CD4-positive, CD25-positive, alpha-beta regulatory T cell (primary cell): ENCODE data around the gene WNT9A. TPM values are rescaled to one million over a fixed set of nuclear protein-coding genes. Genes with fewer than 3 reads are reported as not detected.

Experiments
- ATAC-seq, 2 donors: fragments of 150-1000 bp; cut with Tn5 transposase; one replicate each; pipeline ENCODE4 v1.10.0; 2021; ENCODE audit warnings: low read depth in 2 of 2, moderate number of reproducible peaks in 2 of 2, moderate library complexity in 1 of 2
- DNase-seq, 3 donors: peaks; one replicate each; pipeline versions ENCODE4 v3.0.0 to v3.0.0-alpha.2; 2012 to 2022; ENCODE audit warnings: mixed read lengths in 1 of 3
- H3K27ac ChIP-seq: one replicate; pipeline ENCODE4 v1.7.0; 2013; ENCODE audit warnings: mild to moderate bottlenecking, low read length; ENCODE audit not compliant: insufficient read depth, poor library complexity, severe bottlenecking
- H3K27me3 ChIP-seq: one replicate; pipeline ENCODE4 v1.7.0; 2013; ENCODE audit warnings: low read length; ENCODE audit not compliant: control insufficient read depth, insufficient read depth
- H3K36me3 ChIP-seq: one replicate; pipeline ENCODE4 v1.7.0; 2013; ENCODE audit warnings: mild to moderate bottlenecking, low read length, moderate library complexity; ENCODE audit not compliant: control insufficient read depth, insufficient read depth
- H3K4me1 ChIP-seq: 2 replicates; pipeline ENCODE4 v1.7.0; 2013; ENCODE audit warnings: mild to moderate bottlenecking, low read length; ENCODE audit not compliant: insufficient read depth, control insufficient read depth, poor library complexity, severe bottlenecking
- H3K4me3 ChIP-seq: one replicate; pipeline ENCODE4 v1.7.0; 2013; ENCODE audit warnings: low read depth, mild to moderate bottlenecking, low read length, moderate library complexity
- H3K9me3 ChIP-seq, 2 experiments: 1 replicate in 1 of 2; 2 replicates in 1 of 2; pipeline ENCODE4 v1.7.0; 2013; ENCODE audit warnings: low read length in 2 of 2, mild to moderate bottlenecking in 1 of 2, moderate library complexity in 1 of 2; ENCODE audit not compliant: control insufficient read depth in 2 of 2
- H3K27ac Mint-ChIP-seq, 3 donors: one replicate each; pipeline ENCODE4 v1.8.0; 2020 to 2022; ENCODE audit warnings: mild to moderate bottlenecking in 3 of 3, mixed read lengths in 3 of 3, moderate library complexity in 2 of 3
- H3K27me3 Mint-ChIP-seq: one replicate; pipeline ENCODE4 v1.8.0; 2022; ENCODE audit warnings: mild to moderate bottlenecking, mixed read lengths
- H3K36me3 Mint-ChIP-seq: one replicate; pipeline ENCODE4 v1.8.0; 2020; ENCODE audit warnings: mixed read lengths
- H3K4me1 Mint-ChIP-seq, 4 donors: one replicate each; pipeline ENCODE4 v1.8.0; 2020 to 2022; ENCODE audit warnings: mixed read lengths in 4 of 4, mild to moderate bottlenecking in 1 of 4
- H3K4me3 Mint-ChIP-seq, 4 donors: one replicate each; pipeline ENCODE4 v1.8.0; 2020 to 2022; ENCODE audit warnings: mild to moderate bottlenecking in 4 of 4, mixed read lengths in 4 of 4, moderate library complexity in 3 of 4
- H3K9me3 Mint-ChIP-seq, 7 donors: one replicate each; pipeline ENCODE4 v1.8.0; 2020 to 2022; ENCODE audit warnings: mixed read lengths in 7 of 7, mild to moderate bottlenecking in 3 of 7, moderate library complexity in 2 of 7
- polyA plus RNA-seq, 4 donors: library from polyadenylated mRNA; unstranded; fragments of 300-500 nt; fragmentation: Illumina TruSeq; gene quantifications; one replicate each; pipeline ENCODE4 v1.2.3, GENCODE V29; 2021
- total RNA-seq: library from RNA; stranded (reverse); gene quantifications from one replicate; pipeline ENCODE4 v1.2.3, GENCODE V29; 2022

Gene WNT9A
- total and polyA plus RNA-seq, 5 donors from 2014 or later: 0.20 TPM; not detected in 4

DNA sequence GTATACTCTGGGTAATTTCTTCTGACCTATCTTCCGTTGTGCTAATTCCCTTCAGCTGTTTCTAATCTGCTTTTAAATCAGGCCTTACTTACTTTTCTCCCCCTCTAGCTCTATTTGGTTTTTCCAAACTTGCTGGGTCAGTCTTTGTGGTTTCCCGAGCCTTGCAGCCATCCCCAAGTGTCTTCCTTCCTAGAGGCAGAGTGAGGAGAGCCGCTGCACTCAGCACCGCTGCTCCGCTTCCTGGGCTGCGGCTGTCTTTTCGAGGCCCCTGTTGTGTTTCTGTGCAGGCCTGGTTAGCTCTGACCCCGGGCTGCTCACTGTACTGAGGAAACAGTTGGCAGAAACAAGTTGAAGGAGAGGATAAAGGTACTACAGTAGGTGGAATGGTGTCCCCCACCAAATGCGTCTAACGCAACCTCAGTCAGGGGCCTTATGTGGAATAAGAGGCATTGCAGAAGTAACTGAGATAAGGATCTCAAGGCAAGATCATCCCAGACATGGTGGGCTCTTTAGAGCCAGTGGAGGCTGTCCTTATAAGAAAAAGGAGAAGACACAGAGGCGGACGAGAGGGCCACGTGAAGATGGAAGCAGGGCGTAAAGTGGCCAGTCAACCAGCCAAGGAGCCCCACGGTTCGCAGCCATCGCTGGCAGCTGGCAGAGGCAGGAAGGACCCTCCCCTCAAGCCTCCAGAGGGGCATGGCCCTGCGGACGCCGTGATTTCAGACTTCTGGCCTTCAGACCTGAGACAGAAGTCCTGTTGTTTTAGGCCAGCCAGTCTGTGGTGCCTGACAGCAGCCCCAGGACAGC is 10.5 kb downstream of the WNT9A start:
- no peak overlapping the region for H3K4me3 Mint-ChIP-seq
- H3K4me3 ChIP-seq: no peak overlapping the region
- no peaks in the 10 kb centered on the region for H3K4me1 ChIP-seq
- no peaks in the 10 kb centered on the region for H3K36me3 Mint-ChIP-seq
- no peak overlapping the region for H3K27ac ChIP-seq
- ATAC-seq (no peak), DNase-seq (no peak)
- H3K27me3 ChIP-seq: no peaks in the 10 kb centered on the region
- H3K9me3 Mint-ChIP-seq: peaks cover 0 to 2% (median 0%) of the 10 kb centered on the region in 7 donors
- peaks cover 4% of the 10 kb centered on the region for H3K27me3 Mint-ChIP-seq
- H3K9me3 ChIP-seq: no peaks in the 10 kb centered on the region
- no peaks in the 10 kb centered on the region for H3K36me3 ChIP-seq
- H3K4me1 Mint-ChIP-seq: peaks cover 5 to 9% (median 8%) of the 10 kb centered on the region in 4 donors
- H3K27ac Mint-ChIP-seq: peak overlapping the region in 1 of 3 donors; percentile 75

DNA sequence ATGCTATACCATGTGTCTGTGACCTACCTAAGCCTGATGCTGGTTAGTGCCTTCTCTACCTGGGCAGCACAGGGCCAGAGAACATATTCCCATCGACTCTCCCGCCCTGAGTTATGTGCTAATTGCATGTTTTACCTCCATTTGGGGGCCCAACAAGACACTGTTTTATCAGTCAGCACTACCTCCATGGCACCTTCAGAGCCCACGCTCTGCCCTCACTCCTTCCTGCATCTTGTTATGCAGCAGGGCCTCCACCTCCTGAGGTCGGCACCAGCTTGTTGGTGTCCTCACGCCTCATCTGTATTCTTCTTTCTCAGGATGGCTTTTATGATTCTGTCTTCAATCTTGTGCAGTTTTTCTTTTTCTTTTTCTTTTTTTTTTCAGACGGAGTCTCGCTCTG is 11.9 kb downstream of the WNT9A start:
- no peak overlapping the region for H3K27ac Mint-ChIP-seq
- peaks cover 4% of the 10 kb centered on the region for H3K27me3 Mint-ChIP-seq
- Histone ChIP-seq H3K27ac (no peak overlapping the region), H3K4me1 (no peaks in the 10 kb centered on the region), H3K36me3 (no peaks in the 10 kb centered on the region), H3K4me3 (no peak overlapping the region), H3K9me3 (no peaks in the 10 kb centered on the region), H3K27me3 (no peaks in the 10 kb centered on the region)
- H3K9me3 Mint-ChIP-seq: peaks cover 0 to 2% (median 0%) of the 10 kb centered on the region in 7 donors
- no peak overlapping the region for H3K4me3 Mint-ChIP-seq
- no peaks in the 10 kb centered on the region for H3K36me3 Mint-ChIP-seq
- no peak for DNase-seq
- H3K4me1 Mint-ChIP-seq: peaks cover 8 to 12% (median 10%) of the 10 kb centered on the region in 4 donors
- ATAC-seq: no peak

DNA sequence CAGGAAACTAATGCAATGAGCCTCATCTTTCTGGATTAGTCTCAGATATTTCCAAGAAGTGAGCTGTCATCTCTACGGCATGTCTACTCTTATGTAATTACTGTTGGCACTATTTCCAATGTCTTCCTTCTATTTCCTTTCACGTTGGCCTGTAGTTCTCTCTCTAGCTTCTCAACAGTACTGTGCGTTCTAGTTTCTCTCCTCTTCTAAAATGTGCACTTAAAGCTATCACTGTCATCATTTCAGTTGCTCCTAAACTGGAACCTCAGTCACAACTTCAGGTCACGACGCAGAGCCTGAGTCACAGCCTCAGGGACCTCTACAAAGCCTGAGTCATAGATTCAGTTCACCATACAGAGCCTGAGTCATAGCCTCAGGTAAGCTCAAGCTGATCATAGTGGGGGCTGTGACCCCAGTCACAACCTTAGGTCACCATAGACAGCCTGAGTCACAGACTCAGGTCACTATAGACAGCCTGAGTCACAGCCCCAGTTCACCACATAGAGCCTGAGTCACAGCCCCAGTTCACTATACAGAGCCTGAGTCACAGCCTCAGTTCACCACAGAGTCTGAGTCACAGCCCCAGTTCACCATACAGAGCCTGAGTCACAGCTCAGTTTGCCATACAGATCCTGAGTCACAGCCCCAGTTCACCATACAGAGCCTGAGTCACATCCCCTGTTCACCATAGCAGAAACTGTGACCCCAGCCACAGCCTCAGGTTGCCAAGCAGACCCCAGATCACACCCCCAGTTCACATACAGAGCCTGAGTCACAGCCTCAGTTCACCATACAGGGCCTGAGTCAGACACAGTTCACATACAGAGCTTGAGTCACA is 13.0 kb downstream of the WNT9A start:
- Mint-ChIP-seq H3K27ac (peak overlapping the region in 2 of 3 donors; percentile 53 to 65), H3K36me3 (no peaks in the 10 kb centered on the region), H3K27me3 (peaks cover 4% of the 10 kb centered on the region), H3K4me3 (no peak overlapping the region), H3K9me3 (peaks cover 0 to 2% (median 0%) of the 10 kb centered on the region in 7 donors), H3K4me1 (peaks cover 8 to 12% (median 10%) of the 10 kb centered on the region in 4 donors)
- H3K9me3 ChIP-seq: no peaks in the 10 kb centered on the region
- H3K27me3 ChIP-seq: no peaks in the 10 kb centered on the region
- no peaks in the 10 kb centered on the region for H3K36me3 ChIP-seq
- H3K4me3 ChIP-seq: no peak overlapping the region
- no peak overlapping the region for H3K27ac ChIP-seq
- DNase-seq: peak in 1 of 3 donors; percentile 19
- H3K4me1 ChIP-seq: no peaks in the 10 kb centered on the region
- ATAC-seq: peak; percentile 82

DNA sequence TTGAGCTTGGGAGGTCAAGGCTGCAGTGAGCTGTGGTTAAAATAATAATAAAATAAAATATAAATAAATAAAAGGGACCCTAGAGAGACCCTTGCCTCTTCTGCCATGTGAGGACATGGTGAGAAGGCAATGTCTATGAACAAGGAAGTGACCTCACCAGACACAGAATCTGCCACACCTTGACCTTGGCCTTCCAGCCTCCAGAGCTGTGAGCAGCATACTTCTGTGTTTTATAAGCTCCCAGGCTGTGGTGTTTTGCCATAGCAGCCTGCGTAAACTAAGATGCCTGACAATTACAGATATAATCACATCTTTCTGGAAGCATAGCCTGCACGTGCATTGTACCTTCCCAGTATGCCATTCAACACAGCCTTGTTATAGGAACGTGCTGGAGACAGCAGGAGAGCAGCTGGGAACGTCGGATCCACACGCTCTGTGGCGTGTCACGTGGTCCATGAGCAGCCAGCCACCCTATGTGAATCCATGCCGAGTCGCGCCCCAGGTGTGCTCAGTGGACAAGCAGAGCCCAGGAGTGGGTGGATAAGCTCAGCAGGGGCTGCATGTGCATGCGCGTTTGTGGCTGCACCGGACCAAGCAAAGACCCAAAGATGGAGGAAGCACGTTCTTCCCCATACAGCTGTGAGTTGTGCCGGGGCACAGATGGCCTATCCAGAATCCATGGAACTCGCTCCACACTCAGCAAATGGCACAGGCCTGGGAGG is 17.8 kb downstream of the WNT9A start:
- DNase-seq (no peak), ATAC-seq (no peak)
- Mint-ChIP-seq H3K27me3 (peaks cover 4% of the 10 kb centered on the region), H3K36me3 (no peaks in the 10 kb centered on the region), H3K9me3 (peaks cover 0 to 2% (median 0%) of the 10 kb centered on the region in 7 donors), H3K27ac (no peak overlapping the region), H3K4me3 (no peak overlapping the region), H3K4me1 (peaks cover 4 to 10% (median 6%) of the 10 kb centered on the region in 4 donors)
- no peak overlapping the region for H3K4me3 ChIP-seq
- H3K27me3 ChIP-seq: no peaks in the 10 kb centered on the region
- H3K36me3 ChIP-seq: no peaks in the 10 kb centered on the region
- no peaks in the 10 kb centered on the region for H3K4me1 ChIP-seq
- H3K27ac ChIP-seq: no peak overlapping the region
- no peaks in the 10 kb centered on the region for H3K9me3 ChIP-seq

DNA sequence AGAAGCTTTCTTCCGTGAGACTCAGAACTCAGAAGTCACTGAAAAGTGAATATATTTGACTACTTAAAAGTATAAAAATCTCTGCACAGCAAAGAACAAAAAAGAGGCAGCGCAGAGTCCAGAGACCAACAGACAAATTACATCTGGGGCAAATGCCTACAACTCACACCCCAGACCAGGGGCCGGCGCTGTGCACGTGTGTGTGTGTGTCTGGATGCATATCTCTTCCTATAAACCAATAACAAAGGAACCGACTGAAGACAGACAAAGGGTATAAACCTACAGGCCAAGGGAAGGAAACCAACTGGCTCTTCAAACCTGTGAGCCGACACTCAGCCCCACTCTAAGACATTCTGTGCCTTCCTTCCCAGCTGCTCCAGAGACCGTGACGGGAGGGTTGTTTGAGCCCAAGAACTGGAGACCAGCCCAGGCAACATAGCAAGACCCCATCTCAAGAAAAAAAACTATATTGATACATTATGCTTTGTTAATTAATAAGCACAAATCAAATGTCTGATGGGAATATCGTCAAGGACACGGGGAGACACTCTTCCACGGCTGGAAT is 18.8 kb downstream of the WNT9A start:
- DNase-seq: no peak
- H3K4me3 Mint-ChIP-seq: no peak overlapping the region
- peaks cover 0 to 2% (median 0%) of the 10 kb centered on the region in 7 donors for H3K9me3 Mint-ChIP-seq

DNA sequence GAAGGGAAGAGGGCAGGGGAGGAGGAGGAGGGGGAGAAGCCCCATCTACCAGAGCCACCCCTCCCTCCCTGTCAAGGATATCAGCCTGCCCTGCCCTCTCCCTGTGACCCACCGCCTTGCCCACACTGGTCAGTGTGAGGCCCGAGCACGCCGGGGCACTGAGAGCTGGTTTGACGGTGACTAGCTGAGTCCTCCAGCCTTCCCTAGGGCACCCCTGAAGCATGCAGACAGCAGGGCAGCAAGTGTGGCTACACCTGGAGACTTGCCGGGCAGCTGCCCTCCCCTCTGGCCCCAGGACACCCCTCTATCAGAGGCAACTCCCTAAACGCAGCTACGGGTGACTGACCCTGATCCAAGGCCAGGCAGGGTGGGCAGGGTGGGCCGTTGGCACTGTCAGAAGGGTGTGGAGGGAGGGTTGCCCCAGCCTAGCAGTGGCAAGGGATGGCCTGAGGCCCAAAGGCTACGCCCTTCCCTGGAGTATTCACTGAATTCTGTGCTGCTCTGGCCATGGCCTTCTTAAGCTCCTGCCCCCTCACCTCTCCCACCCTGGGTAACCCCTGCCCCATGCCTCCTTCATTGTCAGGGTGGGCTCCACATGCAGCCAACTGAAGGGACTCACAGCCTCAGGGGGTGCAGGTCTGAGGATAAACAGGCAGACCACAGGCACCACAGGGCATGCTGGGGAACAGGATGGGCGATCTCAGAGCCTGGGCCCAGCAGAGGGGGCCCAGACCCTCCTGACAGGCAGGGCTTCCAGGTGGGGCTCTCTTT is 19.6 kb downstream of the WNT9A start:
- no peak overlapping the region for H3K4me3 ChIP-seq
- H3K36me3 ChIP-seq: no peaks in the 10 kb centered on the region
- no peaks in the 10 kb centered on the region for H3K9me3 ChIP-seq
- DNase-seq (no peak), ATAC-seq (no peak)
- H3K4me1 ChIP-seq: no peaks in the 10 kb centered on the region
- Mint-ChIP-seq H3K36me3 (no peaks in the 10 kb centered on the region), H3K4me1 (peaks cover 0 to 7% (median 3%) of the 10 kb centered on the region in 4 donors), H3K27ac (peak overlapping the region in 1 of 3 donors; percentile 60), H3K9me3 (peaks cover 0 to 2% (median 0%) of the 10 kb centered on the region in 7 donors), H3K4me3 (no peak overlapping the region), H3K27me3 (no peaks in the 10 kb centered on the region)
- H3K27me3 ChIP-seq: no peaks in the 10 kb centered on the region
- no peak overlapping the region for H3K27ac ChIP-seq

More for the DNA sequence above, 18.8 kb downstream of the WNT9A start:
- H3K27me3 Mint-ChIP-seq: no peaks in the 10 kb centered on the region
- ATAC-seq: no peak
- Histone ChIP-seq H3K27me3 (no peaks in the 10 kb centered on the region), H3K27ac (no peak overlapping the region), H3K4me3 (no peak overlapping the region), H3K4me1 (no peaks in the 10 kb centered on the region), H3K9me3 (no peaks in the 10 kb centered on the region), H3K36me3 (no peaks in the 10 kb centered on the region)
- H3K4me1 Mint-ChIP-seq: peaks cover 0 to 7% (median 3%) of the 10 kb centered on the region in 4 donors
- peak overlapping the region in 1 of 3 donors; percentile 60 for H3K27ac Mint-ChIP-seq
- no peaks in the 10 kb centered on the region for H3K36me3 Mint-ChIP-seq
